GM19452 (cell line): ENCODE data around the gene GALNT13.

Experiments
- ATAC-seq: cut with Tn5 transposase; IDR thresholded peaks from one replicate; pipeline ENCODE4 v1.9.1; 2021; ENCODE audit not compliant: unreplicated experiment

Gene GALNT13

DNA sequence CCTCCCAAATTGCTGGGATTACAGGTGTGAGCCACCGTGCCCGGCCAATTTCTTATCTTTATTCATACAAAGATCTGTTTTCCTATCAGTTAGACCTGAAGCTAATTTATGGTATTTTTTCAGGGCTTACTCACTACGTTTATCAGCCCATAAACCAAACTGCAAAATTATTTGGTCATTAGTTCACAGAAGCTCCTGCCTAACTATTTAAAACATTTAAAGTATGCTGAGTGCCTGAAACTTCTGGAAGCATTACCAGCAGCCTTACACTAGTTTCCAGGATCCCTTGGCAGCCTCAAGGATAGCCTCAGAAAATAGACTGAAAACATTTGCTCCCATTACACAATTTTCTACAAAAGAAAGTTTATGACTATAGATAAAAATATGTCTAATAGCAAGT, 68.8 kb downstream of the GALNT13 start:
- ATAC-seq: no peak

DNA sequence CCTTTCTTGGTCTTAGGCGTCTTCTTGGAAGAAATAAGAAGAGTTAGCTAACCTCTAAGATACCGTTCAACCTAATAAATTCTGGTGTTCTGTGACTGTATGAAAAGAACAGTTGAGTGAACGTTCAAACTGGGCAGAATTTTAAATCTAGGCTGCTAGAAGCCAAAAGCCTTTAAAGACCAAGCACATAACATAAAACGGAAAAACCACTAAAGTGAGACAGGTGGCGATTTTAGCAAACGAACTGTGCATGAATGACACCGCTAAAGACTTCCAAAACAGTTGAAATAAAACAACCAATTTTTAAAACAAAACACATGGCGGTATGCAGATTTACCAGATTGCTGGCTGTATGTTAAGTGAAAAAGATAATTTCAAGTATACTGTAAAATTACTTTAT, 73.1 kb downstream of the GALNT13 start:
- no peak for ATAC-seq

DNA sequence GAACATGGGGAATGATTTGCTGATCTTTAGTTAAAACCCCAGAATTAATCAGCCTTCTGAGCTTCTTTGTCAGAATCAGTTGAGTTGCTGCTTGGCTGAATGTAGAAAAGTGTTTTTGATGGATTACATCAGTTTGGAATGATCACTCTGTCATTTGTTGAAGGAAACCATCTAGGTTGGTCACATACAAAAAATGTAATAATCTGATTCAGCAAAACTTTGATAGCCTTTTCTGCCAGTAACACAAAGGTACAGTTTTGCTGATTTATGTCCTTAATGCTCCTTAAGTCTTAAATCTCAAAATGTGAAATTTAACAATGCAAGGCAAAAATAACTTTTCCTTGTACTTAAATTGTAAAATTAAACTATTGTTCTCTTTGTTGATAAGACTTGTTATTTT, 74.3 kb downstream of the GALNT13 start:
- ATAC-seq: no peak

DNA sequence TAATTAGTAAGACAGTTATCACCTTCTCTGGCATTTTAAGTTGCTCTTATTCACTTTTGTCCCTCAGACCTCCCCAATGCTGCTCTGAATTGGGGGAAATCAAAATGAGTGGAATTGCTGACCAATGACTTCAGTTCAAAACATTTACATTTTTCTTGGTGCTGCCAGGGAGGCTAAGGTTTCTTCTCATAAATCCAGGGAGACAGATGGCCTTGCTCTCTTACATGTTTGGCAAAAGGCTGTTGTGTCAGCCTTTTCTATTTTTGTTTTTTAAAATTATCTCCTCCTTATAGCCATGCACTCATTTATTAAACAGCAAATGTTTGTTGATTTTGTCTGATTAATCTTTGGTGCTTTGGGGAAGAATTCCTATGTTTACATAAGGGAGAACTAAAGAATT, 82.0 kb downstream of the GALNT13 start:
- ATAC-seq: no peak

DNA sequence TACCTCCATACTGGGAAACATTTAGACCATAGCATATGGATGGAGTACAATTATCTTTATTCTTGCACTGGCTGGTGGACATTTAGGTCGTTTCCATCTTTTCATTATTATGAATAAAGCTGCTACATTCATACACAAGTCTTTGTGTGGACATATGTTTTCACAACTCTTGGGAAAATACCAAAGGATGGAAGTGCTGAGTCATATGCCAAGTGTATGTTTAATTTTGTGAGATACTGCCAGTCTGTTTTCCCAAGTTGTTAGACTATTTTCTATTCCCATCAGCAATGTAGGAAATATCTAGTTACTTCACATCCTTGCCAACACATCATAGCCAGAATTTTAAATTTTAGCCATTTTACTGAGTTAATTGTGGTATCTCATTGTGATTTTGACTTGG, 91.5 kb downstream of the GALNT13 start:
- no peak for ATAC-seq

DNA sequence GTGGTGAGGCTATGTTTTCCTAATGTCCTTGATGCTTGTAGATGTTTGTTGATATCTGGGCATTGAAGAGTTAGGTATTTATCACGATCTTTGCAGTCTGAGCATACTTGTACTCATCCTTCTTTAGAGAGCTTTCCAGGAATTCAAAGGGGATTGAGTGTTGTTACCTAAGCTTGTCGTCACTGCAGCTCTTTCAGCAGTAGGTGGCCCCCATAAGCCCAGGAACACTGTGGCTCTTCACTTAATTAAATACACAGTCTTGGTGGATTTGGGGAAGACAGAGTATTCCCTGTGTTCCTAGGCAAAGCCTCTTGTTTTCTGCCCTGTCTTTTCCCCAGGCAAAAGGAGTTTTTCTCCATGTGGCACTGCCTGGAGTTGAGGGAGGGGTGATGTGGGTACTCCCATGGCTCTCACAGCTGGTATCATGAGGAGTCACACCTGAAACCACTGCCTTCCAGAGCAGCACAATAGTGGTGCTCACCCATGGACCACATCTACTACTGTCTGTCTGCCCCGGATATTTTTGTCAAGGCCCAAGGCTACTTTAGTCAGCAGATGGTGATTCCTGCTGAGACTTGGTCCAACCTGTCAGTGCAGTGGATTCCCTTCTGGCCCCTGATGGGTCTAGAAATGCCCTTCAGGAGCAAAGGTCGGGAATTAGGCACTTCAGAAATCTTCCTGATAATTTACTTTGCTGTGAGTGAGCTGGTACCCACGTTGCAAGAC, 95.7 kb downstream of the GALNT13 start:
- no peak for ATAC-seq

DNA sequence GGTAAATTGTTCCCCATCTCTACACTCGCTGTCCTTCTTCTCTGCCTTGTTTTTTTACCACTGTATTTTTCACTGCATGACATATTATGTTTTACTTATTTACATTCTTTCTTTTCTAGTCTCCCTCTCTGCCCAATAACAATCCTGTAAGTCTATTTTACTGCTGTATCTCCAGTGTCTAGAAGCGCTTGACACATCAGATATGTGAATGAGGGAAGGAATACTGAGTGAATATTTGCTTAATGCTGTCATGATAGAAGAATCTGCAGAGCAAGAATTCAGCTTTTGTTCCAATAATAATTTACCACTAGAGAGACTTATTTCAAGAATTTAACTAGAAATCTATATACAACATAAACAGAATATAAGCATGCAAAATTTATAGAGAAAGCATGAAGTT, 99.5 kb downstream of the GALNT13 start:
- no peak for ATAC-seq

DNA sequence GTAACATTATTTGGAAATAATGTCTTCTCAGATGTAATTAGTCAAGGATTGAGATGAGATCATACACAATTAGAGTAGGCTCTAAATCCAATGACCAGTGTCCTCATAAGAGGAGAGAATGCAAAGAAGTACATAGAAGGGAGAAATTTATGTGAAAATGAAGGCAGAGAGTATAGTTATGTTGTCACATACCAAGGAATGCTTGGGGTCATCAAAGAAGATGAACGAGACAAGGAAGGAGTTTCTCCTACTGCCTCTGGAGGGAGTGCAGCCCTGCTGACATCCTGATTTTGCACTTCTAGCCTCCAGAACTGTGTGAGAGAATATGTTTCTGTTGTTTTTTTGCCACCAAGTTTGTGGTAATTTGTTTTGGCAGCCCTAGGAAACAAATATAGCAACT, 100.1 kb downstream of the GALNT13 start:
- ATAC-seq: no peak

DNA sequence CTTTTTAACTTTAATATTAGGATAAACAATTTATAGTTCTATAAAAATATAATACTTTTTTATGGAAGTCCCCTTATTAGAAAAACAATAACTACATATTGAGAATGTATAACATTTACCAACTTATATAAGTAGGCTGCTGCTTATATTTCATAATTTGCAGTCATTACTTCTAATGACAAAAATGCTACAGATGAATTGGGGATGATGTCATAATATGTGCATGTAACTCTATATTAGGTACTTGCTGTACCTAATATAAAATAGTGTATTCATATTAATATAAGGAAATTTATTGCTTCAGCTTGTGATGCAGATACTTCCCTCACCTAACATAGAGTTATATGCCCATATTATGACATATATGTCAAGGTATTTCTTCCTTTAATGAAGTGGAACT, 100.7 kb downstream of the GALNT13 start:
- ATAC-seq: no peak

DNA sequence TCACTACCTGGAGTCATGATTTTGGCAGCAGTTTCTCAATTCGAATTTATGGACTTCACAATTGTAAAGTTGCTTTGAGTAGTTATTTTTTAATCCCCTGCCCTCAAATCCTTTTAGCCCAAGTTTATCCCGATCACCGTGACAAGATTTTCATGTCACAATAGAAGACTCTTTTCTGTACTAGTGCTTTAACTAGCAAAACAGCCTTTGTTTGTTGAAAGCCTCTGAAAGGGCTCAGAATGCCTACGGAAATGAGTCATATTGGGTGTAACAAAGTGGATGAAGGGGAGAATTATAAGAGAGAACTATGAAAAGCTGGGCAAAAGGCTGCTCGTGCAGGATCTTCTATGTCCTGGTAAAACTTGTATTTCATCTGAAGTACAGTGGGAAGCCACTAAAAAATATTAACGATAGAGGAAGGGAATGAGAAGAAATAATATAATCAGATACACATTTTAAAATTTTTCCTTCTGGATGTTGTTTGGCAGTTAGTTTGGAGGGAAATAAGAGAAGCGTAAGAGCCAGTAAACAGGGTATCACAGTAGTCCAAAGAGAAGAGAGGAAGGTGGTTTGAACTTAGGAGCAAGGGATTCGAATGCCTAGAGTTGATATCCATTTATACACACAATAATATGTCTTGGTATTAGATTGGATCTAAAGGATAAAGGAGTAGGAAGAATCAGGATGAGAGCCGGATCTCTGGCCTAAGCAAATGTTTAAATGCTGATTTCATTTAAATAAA, 114.9 kb downstream of the GALNT13 start:
- ATAC-seq: no peak

DNA sequence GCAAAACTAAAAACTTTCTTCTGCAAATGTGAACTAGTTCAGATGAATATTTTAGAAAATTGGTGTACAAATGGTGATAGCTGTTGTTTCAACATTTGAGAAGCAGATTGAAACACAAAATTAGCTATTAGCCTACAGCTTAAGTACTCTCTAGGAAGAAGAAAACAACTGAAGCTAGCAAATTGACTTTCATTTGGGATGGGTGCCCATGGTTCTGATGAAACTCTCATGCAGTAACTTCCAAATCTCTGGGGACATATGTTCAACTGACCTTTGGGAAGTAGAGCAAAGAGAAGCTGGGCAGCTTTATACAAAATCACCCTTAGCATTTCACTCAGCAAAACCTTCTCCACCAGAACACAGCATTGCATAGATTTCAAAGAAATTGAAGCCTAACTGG, 119.0 kb downstream of the GALNT13 start:
- no peak for ATAC-seq

DNA sequence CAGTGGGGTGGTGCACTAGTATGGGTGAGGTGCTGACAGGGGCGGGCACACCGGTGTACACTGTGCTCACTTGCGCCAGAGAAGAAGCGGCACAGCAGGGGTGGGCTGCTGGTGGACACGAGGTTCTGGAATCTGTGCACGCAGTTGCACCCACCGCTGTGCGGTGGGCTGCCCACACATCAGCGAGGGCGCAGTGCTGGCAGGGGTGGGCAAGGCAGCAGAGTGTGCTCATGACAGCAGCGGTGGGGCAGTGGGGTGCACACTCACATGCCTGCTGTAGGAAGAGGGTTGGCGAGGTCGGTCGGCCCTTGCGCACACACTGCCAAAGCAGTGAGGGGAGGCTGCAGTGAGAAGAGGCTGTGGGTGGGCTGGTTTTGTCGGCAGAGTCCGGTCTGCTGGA, 141.8 kb downstream of the GALNT13 start:
- no peak for ATAC-seq

DNA sequence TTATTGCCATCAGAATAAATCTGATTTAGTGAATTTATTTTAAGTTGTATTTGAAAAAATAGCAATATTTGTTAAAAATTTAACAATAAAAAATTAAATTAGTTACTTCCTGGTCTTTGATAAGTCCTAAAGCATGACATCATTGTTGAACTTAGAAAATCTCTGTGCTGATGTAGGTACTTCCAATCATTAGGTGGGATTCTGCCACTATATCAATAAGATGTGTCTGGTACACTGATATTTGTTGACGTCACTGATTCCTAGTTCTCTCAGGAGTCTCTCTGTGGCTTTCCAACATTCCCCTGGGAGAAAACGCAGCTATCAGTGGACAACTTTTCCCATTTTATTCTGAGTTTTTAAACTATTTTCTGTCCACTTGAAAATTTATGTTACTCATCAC, 143.5 kb downstream of the GALNT13 start:
- ATAC-seq: no peak

DNA sequence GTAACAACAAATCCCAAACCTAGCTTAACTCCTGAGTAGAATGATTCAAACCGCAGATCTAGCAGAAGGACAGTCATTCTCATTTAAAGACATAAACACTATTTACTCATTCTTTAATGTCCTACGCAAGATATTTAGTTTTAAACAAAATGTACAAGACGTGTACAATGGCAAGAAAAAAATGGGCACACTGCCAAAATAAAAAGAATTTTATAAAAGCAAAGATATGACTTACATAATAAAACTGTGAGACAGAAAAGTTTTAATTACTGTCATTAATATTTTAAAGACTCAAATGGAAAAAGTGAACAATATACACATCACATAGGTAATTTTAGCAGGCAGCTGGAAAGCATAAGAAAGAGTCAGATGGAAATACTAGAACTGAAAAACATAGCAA, 157.8 kb downstream of the GALNT13 start:
- no peak for ATAC-seq

DNA sequence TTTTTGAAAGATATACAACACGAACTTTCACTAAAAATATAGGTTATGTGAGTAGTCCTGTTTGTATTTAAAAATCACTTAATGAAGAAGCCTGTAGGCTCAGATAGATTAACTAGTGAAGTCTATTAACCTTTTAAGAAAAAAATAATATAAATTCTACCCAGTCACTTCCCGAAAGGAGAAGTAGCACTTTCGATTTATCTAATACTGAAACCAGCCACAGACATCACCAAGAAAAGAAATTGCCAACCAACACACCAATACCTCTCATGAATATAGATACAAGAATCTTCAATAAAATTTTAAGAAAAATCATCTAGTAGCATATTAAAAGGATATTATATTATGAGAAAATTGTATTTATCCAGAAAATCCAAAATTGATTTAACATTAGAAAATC, 160.5 kb downstream of the GALNT13 start:
- ATAC-seq: no peak

DNA sequence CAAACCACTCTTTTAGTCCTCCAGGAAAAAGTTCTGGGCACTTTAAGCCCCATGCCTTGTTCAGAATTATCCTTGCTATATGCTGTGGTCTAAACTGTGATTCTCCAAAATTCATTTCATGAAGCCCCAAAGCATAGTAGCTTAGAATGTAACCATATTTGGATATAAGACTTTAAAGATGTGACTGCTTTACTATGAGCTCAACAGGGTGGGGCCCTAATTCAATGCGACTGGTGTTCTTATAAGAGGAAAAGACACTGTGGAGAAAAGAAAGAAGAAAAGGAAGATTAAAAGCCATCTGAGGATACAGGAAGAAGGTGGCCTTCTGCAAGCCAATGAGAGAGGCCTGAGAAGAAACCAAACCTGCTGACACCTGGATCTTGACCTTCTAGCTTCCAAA, 174.8 kb downstream of the GALNT13 start:
- ATAC-seq: no peak

DNA sequence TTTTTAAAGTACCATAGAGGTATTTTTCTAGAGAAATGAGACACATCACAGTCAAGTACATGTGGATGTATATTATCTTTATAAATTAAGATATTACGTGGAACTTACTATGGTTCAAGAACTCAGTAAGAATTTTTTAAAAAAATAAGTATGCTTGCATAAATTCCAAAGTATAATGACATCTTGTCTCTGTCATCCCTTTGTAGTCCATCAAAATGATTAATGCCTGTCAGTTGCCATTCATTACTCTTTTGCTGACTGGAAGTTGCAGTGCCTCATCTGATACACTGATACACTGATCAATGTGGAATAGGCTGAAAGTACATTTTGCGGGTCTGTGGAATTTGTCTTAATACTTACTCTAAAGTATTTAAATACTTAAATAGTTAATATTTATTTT, 177.2 kb downstream of the GALNT13 start:
- ATAC-seq: no peak

DNA sequence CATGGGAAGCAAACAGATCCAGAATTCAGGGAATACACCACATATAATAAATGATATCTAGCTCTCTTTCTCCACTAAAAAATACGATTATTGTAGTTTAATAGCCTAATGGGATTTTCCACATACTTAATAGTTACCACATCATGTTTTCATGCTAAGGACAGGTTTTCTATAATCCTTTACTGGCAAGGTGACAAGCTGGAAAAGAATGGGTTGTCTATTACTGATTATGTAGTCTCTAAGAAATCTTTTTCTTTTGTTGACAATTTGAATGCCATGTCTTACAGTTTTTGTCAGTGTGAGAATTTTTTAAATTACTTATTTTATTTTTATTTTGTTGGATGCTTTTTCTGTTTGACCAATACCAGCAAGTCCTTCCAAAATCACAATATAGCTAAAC, 177.8 kb downstream of the GALNT13 start:
- no peak for ATAC-seq

DNA sequence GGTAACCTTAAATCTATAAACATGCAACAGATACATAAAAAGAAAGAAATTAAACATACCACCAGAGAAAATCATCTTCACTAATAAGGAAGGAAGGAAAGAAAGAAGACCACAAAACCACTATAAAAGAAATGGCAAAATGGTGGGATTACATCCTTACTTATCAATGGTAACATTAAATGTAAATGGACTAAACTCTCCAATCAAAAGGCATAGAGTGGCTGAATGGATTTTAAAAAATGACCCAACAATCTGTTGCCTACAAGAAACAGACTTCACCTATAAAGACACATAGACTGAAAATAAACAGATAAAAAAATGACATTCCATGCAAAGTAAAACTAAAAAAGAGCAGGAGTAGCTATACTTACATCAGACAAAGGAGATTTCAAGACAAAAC, 195.4 kb downstream of the GALNT13 start:
- ATAC-seq: no peak

DNA sequence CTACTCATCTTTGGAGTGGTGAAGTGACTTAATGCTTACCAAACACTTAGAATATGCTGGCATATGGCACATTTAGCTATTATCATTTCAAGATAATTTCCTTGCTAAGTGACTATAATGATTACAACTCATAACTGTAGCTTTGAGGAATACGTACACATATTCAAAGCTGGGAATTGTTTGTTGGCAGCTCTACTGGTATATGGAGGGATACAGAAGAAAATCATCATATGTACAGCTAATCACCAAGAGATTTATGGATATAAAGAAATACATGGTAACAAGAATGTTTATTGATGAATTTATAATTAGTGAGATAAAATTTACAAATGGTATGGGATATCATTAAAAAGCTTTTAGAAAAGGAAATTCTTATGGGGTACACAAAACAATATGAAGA, 207.2 kb downstream of the GALNT13 start:
- ATAC-seq: no peak

DNA sequence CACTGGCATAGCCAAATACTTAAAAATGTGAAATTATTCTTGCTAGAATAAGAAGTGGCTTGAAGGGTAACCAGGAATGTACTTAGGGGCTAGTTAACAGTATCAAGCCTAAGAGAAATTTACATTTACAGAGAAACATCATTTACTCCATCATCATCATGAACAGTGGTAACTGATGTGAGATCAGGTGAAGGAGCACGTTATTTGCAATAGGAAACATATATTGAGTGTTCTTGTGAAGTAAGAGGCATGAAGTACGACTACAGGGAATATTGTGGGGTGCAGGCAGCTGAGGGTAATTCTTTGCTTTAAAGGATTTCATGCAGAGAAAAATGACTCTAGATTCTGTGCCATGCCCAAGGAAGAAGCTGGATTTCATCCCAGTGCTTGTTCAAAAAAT, 220.8 kb downstream of the GALNT13 start:
- no peak for ATAC-seq

DNA sequence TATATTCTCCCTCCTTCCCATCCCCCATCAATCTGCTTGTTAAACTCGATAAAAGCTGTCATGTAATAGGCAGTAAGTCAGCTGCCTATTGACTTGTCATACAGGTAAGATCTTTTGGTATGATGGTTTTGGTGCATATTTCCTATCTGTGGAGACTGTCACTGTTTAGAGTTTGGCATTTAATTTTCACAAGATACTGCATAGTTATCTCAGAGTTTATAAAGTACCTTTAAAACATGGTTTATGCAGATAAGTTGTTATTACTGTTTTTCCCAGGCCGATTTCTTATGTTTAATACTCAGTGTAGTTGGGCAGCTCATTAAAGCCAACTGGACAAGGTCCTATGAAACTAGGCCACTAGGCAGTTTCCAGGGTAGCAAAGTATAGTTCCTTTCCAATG, 222.1 kb downstream of the GALNT13 start:
- ATAC-seq: no peak
